ENCODE results near the gene QPCTL. TPM values are rescaled to one million over a fixed set of nuclear protein-coding genes. Genes with fewer than 3 reads are reported as not detected.

Gene QPCTL
- total and polyA plus RNA-seq, 2 of the 13 experiments (the other 11 are each of a cell fraction or from before 2014, with no cell fraction given), result 16.0 to 19.1 TPM

DNA sequence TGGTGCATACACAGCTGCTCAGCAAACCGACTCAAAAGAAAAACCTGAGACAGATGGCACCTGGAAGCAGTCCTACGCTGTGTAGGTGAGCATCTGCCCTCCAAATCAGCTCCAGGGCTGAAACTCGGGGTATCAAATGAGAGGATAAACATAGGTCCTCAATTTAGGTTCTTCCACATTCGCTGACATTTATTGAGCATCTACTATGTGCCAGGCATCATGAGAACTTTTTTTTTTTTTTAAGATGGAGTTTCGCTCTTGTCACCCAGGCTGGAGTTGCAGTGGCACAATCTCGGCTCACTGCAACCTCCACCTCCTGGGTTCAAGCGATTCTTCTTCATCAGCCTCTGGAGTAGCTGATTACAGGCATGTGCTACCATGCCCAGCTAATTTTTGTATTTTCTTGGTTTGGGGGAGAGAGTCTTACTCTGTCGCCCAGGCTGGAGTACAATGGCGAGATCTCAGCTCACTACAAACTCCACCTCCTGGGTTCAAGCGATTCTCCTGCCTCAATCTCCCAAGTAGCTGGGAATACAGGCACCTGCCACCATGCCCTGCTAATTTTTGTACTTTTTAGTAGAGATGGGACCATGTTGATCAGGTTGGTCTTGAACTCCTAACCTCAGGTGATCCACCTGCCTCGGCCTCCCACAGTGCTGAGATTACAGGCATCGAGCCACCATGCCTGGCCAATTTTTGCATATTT lies 13.4 kb downstream of the QPCTL start:
- Histone ChIP-seq H3K27ac (ENCODE audit: extremely low read length, insufficient read depth, low read length) (no peak overlapping the region), H3K4me2 (ENCODE audit: low read depth, low read length) (no peak overlapping the region), H3K4me1 (ENCODE audit: insufficient read depth, low read length) (no peaks in the 10 kb centered on the region), H3K4me3 (replicated peaks in 1 of 3; ENCODE audit: insufficient read depth in 1 of 3, low read depth in 2 of 3, low read length in 3 of 3) (no peak overlapping the region), H4K20me1 (ENCODE audit: insufficient read depth, low read length) (no peaks in the 10 kb centered on the region), H3K9me3 (ENCODE audit: low read length) (no peaks in the 10 kb centered on the region), H3K36me3 (replicated peaks in 1 of 2; ENCODE audit: control insufficient read depth in 1 of 2, insufficient read depth in 2 of 2, low read length in 2 of 2) (peaks cover 7 to 12% of the 10 kb centered on the region in 2 experiments; a peak in 4 of 5 replicates), H2AFZ (ENCODE audit: low read length) (no peak overlapping the region), H3K27me3 (ENCODE audit: control insufficient read depth in 1 of 2, insufficient read depth in 2 of 2, low read length in 2 of 2) (no peaks in the 10 kb centered on the region), H3K79me2 (ENCODE audit: insufficient read depth, low read length) (no peaks in the 10 kb centered on the region), H3K9ac (ENCODE audit: insufficient read depth, low read depth, low read length) (no peak overlapping the region)
- in situ Hi-C loops (cut with HindIII; ENCODE audit: extremely low pct_ligation_motif_present, low pct_unique_long_range_greater_than_20kb), result no loop called here
- FAIRE-seq (no peak), ATAC-seq (no peak), DNase-seq (ENCODE audit: low spot score) (no peak)
- TF ChIP-seq RAD21 (CRISPR knock-in tag; IDR thresholded peaks at IDR 0.05), result no peak
- TF ChIP-seq ZNF850 (CRISPR knock-in tag; conservative IDR thresholded peaks at IDR 0.05), result no peak
- TF ChIP-seq POGZ (CRISPR knock-in tag; IDR thresholded peaks at IDR 0.05), result no peak
- TF ChIP-seq NCOA2 (CRISPR knock-in tag; IDR thresholded peaks at IDR 0.05), result no peak
- TF ChIP-seq FOXC1 (CRISPR knock-in tag; IDR thresholded peaks at IDR 0.05; ENCODE audit: borderline replicate concordance), result no peak
- no peak for TF ChIP-seq POLR2AphosphoS5 (IDR thresholded peaks at IDR 0.05; ENCODE audit: low read depth, low read length)
- TF ChIP-seq ZNF816 (CRISPR knock-in tag; IDR thresholded peaks at IDR 0.05; ENCODE audit: borderline replicate concordance), result no peak
- TF ChIP-seq, protein P1, sequence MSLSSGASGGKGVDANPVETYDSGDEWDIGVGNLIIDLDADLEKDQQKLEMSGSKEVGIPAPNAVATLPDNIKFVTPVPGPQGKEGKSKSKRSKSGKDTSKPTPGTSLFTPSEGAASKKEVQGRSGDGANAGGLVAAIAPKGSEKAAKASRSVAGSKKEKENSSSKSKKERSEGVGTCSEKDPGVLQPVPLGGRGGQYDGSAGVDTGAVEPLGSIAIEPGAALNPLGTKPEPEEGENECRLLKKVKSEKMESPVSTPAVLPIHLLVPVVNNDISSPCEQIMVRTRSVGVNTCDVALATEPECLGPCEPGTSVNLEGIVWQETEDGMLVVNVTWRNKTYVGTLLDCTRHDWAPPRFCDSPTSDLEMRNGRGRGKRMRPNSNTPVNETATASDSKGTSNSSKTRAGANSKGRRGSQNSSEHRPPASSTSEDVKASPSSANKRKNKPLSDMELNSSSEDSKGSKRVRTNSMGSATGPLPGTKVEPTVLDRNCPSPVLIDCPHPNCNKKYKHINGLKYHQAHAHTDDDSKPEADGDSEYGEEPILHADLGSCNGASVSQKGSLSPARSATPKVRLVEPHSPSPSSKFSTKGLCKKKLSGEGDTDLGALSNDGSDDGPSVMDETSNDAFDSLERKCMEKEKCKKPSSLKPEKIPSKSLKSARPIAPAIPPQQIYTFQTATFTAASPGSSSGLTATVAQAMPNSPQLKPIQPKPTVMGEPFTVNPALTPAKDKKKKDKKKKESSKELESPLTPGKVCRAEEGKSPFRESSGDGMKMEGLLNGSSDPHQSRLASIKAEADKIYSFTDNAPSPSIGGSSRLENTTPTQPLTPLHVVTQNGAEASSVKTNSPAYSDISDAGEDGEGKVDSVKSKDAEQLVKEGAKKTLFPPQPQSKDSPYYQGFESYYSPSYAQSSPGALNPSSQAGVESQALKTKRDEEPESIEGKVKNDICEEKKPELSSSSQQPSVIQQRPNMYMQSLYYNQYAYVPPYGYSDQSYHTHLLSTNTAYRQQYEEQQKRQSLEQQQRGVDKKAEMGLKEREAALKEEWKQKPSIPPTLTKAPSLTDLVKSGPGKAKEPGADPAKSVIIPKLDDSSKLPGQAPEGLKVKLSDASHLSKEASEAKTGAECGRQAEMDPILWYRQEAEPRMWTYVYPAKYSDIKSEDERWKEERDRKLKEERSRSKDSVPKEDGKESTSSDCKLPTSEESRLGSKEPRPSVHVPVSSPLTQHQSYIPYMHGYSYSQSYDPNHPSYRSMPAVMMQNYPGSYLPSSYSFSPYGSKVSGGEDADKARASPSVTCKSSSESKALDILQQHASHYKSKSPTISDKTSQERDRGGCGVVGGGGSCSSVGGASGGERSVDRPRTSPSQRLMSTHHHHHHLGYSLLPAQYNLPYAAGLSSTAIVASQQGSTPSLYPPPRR (CRISPR knock-in tag; IDR thresholded peaks at IDR 0.05; ENCODE audit: borderline replicate concordance), result no peak
- no peak for TF ChIP-seq ZNF749 (CRISPR knock-in tag; IDR thresholded peaks at IDR 0.05; ENCODE audit: borderline replicate concordance)
- intact Hi-C loops (cut with micrococcal nuclease; ENCODE audit: unreplicated experiment), result no loop called here
- CTCF ChIA-PET (ENCODE audit: low intra/inter-chr PET ratio, low total read pairs), result no interaction called here
- BruUV-seq (replicated peaks), result no TSS peak
- POLR2A ChIA-PET, result interaction anchor here (4.9 kb wide), 1 partner anchor 11 kb away, joined by 24 read pairs; no protein-coding TSS in a partner anchor
- whole genome bisulfite sequencing (ENCODE audit: low lambda C conversion rate), result 91% methylated on average over 12 of the region's 12 CpGs
